ENCODE measurements around the gene GLIPR1L2. TPM values are rescaled to one million over a fixed set of nuclear protein-coding genes. Genes with fewer than 3 reads are reported as not detected.
"Not testable (repeated sequence)": the region's sequence is repeated elsewhere in the genome, so short reads cannot be mapped to it uniquely, and the experiment has no call there.

GLIPR1L2 gene
- total RNA-seq, 1 donor from 2014 or later = 0.26 TPM

GRCh38 chr12:75444429-75445136, 53.7 kb downstream of the GLIPR1L2 start:
- TF ChIP-seq, protein P1, sequence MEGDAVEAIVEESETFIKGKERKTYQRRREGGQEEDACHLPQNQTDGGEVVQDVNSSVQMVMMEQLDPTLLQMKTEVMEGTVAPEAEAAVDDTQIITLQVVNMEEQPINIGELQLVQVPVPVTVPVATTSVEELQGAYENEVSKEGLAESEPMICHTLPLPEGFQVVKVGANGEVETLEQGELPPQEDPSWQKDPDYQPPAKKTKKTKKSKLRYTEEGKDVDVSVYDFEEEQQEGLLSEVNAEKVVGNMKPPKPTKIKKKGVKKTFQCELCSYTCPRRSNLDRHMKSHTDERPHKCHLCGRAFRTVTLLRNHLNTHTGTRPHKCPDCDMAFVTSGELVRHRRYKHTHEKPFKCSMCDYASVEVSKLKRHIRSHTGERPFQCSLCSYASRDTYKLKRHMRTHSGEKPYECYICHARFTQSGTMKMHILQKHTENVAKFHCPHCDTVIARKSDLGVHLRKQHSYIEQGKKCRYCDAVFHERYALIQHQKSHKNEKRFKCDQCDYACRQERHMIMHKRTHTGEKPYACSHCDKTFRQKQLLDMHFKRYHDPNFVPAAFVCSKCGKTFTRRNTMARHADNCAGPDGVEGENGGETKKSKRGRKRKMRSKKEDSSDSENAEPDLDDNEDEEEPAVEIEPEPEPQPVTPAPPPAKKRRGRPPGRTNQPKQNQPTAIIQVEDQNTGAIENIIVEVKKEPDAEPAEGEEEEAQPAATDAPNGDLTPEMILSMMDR (IDR thresholded peaks at IDR 0.05; ENCODE audit: unreplicated experiment) = no peak
- Mint-ChIP-seq H3K27ac (ENCODE audit: unreplicated experiment) (no peak overlapping the region), H3K27me3 (ENCODE audit: unreplicated experiment) (no peaks in the 10 kb centered on the region), H3K9me3 (ENCODE audit: unreplicated experiment) (no peaks in the 10 kb centered on the region), H3K4me3 (ENCODE audit: unreplicated experiment) (no peak overlapping the region), H3K4me1 (ENCODE audit: unreplicated experiment) (no peaks in the 10 kb centered on the region), H3K36me3 (ENCODE audit: low read depth, unreplicated experiment) (peaks cover 4% of the 10 kb centered on the region)
- no peak for DNase-seq (ENCODE audit: low spot score)

DNA sequence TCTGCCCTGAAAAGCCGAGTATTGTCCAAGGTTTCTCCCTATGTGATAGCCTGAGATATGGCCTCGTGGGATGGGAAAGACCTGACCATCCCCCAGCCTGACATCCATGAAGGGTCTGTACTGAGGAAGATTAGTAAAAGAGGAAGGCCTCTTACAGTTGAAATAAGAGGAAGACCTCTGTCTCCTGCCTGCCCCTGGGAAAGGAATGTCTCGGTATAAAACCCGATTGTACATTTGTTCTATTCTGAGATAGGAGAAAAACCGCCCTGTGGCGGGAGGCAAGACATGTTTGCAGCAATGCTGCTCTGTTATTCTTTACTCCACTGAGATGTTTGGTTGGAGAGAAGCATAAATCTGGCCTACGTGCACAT, 54.2 kb downstream of the GLIPR1L2 start:
- H3K36me3 Mint-ChIP-seq (ENCODE audit: low read depth, unreplicated experiment); H3K27me3 Mint-ChIP-seq (ENCODE audit: unreplicated experiment); H3K9me3 Mint-ChIP-seq (ENCODE audit: unreplicated experiment); H3K4me1 Mint-ChIP-seq (ENCODE audit: unreplicated experiment); H3K4me3 Mint-ChIP-seq (ENCODE audit: unreplicated experiment); H3K27ac Mint-ChIP-seq (ENCODE audit: unreplicated experiment); DNase-seq (ENCODE audit: low spot score): not testable (repeated sequence)

GRCh38 chr12:75446857-75447256, 56.0 kb downstream of the GLIPR1L2 start:
- Mint-ChIP-seq H3K27ac (ENCODE audit: unreplicated experiment) (no peak overlapping the region), H3K36me3 (ENCODE audit: low read depth, unreplicated experiment) (no peaks in the 10 kb centered on the region), H3K4me1 (ENCODE audit: unreplicated experiment) (no peaks in the 10 kb centered on the region), H3K9me3 (ENCODE audit: unreplicated experiment) (no peaks in the 10 kb centered on the region), H3K27me3 (ENCODE audit: unreplicated experiment) (no peaks in the 10 kb centered on the region), H3K4me3 (ENCODE audit: unreplicated experiment) (no peak overlapping the region)
- TF ChIP-seq, protein P1 (IDR thresholded peaks at IDR 0.05; ENCODE audit: unreplicated experiment) = no peak
- DNase-seq (ENCODE audit: low spot score) = no peak

- H3K4me1 Mint-ChIP-seq (ENCODE audit: unreplicated experiment) = no peaks in the 10 kb centered on the region
- no peak overlapping the region for H3K27ac Mint-ChIP-seq (ENCODE audit: unreplicated experiment)
- no peak for DNase-seq (ENCODE audit: low spot score)
- TF ChIP-seq, protein P1 (IDR thresholded peaks at IDR 0.05; ENCODE audit: unreplicated experiment) = no peak
- no peaks in the 10 kb centered on the region for H3K9me3 Mint-ChIP-seq (ENCODE audit: unreplicated experiment)
- no peaks in the 10 kb centered on the region for H3K27me3 Mint-ChIP-seq (ENCODE audit: unreplicated experiment)
- no peaks in the 10 kb centered on the region for H3K36me3 Mint-ChIP-seq (ENCODE audit: low read depth, unreplicated experiment)
- H3K4me3 Mint-ChIP-seq (ENCODE audit: unreplicated experiment) = no peak overlapping the region
Measured at GRCh38 chr12:75447691-75448393, 57.0 kb downstream of the GLIPR1L2 start.

GRCh38 chr12:75452675-75453330, 61.9 kb downstream of the GLIPR1L2 start:
- TF ChIP-seq, protein P1 (IDR thresholded peaks at IDR 0.05; ENCODE audit: unreplicated experiment) = no peak
- H3K4me1 Mint-ChIP-seq (ENCODE audit: unreplicated experiment) = no peaks in the 10 kb centered on the region
- no peaks in the 10 kb centered on the region for H3K27me3 Mint-ChIP-seq (ENCODE audit: unreplicated experiment)
- H3K36me3 Mint-ChIP-seq (ENCODE audit: low read depth, unreplicated experiment) = peaks cover 3% of the 10 kb centered on the region
- DNase-seq (ENCODE audit: low spot score) = no peak
- no peak overlapping the region for H3K27ac Mint-ChIP-seq (ENCODE audit: unreplicated experiment)
- H3K4me3 Mint-ChIP-seq (ENCODE audit: unreplicated experiment) = no peak overlapping the region
- H3K9me3 Mint-ChIP-seq (ENCODE audit: unreplicated experiment) = peaks cover 3% of the 10 kb centered on the region
